Mesodermal cell (in vitro differentiated cells): ENCODE results near the gene DLG2.
"Not testable (repeated sequence)": the region's sequence is repeated elsewhere in the genome, so short reads cannot be mapped to it uniquely, and the experiment has no call there.

Source experiments
- H3K27ac ChIP-seq: 2 replicates; pipeline ENCODE4 v1.7.0; 2013; ENCODE audit warnings: mild to moderate bottlenecking, low read depth, low read length, moderate library complexity; ENCODE audit not compliant: severe bottlenecking
- H3K36me3 ChIP-seq: 2 replicates; pipeline ENCODE4 v1.7.1; 2013; ENCODE audit warnings: mild to moderate bottlenecking, low read length, moderate library complexity; ENCODE audit not compliant: control insufficient read depth, insufficient read depth
- H3K4me1 ChIP-seq: one replicate; pipeline ENCODE4 v1.7.1; 2013; ENCODE audit warnings: mild to moderate bottlenecking, low read length; ENCODE audit not compliant: insufficient read depth, control insufficient read depth, poor library complexity, severe bottlenecking
- H3K4me3 ChIP-seq: 2 replicates; pipeline ENCODE4 v1.7.0; 2013; ENCODE audit warnings: low read length, control low read depth, mild to moderate bottlenecking; ENCODE audit not compliant: insufficient read depth, poor library complexity, severe bottlenecking; ENCODE audit errors: extremely low read depth
- H3K9me3 ChIP-seq: 2 replicates; pipeline ENCODE4 v1.7.1; 2013; ENCODE audit warnings: mild to moderate bottlenecking, low read length, moderate library complexity; ENCODE audit not compliant: control insufficient read depth
- WGBS, 2 experiments: methylation state at CpG; one replicate each; pipeline ENCODE4 v1.1.5; 2013; ENCODE audit warnings: missing lambda C conversion rate in 2 of 2; ENCODE audit not compliant: insufficient coverage in 2 of 2; 5-methylcytosine and 5-hydroxymethylcytosine counted together

DLG2 gene

GRCh38 chr11:85236211-85236610 lies 390.9 kb downstream of the DLG2 start:
- no peaks in the 10 kb centered on the region for H3K9me3 ChIP-seq
- WGBS, 2 experiments = 63% methylated on average over 1 of the region's 2 CpGs; no CpG with 5 or more reads in 1 of the 2 experiments
- no peaks in the 10 kb centered on the region for H3K36me3 ChIP-seq

GRCh38 chr11:85232559-85232958 lies 394.6 kb downstream of the DLG2 start:
- H3K36me3 ChIP-seq = no peaks in the 10 kb centered on the region
- no peaks in the 10 kb centered on the region for H3K9me3 ChIP-seq
- no peaks in the 10 kb centered on the region for H3K4me1 ChIP-seq
- WGBS, 2 experiments = 67% methylated on average over 1 of the region's 2 CpGs; no CpG with 5 or more reads in 1 of the 2 experiments
- H3K4me3 ChIP-seq = no peak overlapping the region
- H3K27ac ChIP-seq = no peak overlapping the region

More at GRCh38 chr11:85236211-85236610, 390.9 kb downstream of the DLG2 start:
- Histone ChIP-seq H3K4me1 (no peaks in the 10 kb centered on the region), H3K4me3 (no peak overlapping the region), H3K27ac (no peak overlapping the region)

GRCh38 chr11:85231588-85231987 lies 395.6 kb downstream of the DLG2 start:
- Histone ChIP-seq H3K4me3 (no peak overlapping the region), H3K36me3 (no peaks in the 10 kb centered on the region), H3K27ac (no peak overlapping the region), H3K9me3 (no peaks in the 10 kb centered on the region), H3K4me1 (no peaks in the 10 kb centered on the region)
- 80 to 86% methylated on average over 3 to 4 of the region's 4 CpGs for WGBS, 2 experiments

DNA sequence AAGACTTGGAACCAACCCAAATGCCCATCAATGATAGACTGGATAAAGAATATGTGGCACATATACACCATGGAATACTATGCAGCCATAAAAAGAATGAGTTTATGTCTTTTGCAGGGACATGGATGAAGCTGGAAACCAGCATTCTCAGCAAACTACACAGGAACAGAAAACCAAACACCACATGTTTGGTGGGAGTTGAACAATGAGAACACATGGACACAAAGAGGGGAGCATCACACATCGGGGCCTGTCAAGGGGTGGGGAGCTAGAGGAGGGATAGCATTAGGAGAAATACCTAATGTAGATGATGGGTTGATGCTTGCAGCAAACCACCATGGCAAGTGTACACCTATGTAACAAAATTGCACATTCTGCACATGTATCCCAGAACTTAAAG lies 397.4 kb downstream of the DLG2 start:
- not testable (repeated sequence) for H3K27ac ChIP-seq, H3K9me3 ChIP-seq, H3K36me3 ChIP-seq, H3K4me3 ChIP-seq, H3K4me1 ChIP-seq
- 100% methylated on average over 1 of the region's 1 CpG; no CpG with 5 or more reads in 1 of the 2 experiments for WGBS, 2 experiments

DNA sequence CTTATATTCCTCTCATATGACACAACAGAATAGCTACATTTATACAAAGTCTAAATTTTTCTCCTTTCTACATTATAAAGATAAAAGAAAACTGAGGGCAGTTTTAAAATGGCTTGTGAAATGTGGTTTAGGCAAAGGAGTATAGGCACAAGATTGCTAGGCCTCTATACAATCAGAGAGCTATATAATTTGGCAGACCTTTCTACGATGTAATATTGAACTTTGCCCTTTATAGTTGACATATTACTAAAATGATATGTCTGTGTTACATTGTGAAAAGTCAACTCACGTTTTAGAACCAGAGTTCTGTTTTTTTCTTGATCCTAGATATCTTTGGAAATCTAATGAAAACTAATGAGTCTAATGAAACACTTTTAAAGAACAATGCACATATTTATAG lies 430.2 kb downstream of the DLG2 start:
- H3K4me3 ChIP-seq = no peak overlapping the region
- no peak overlapping the region for H3K27ac ChIP-seq
- H3K36me3 ChIP-seq = no peaks in the 10 kb centered on the region
- H3K4me1 ChIP-seq = no peaks in the 10 kb centered on the region
- H3K9me3 ChIP-seq = no peaks in the 10 kb centered on the region
- WGBS, 2 experiments = no CpG with 5 or more reads among the region's 2 CpGs

- Histone ChIP-seq H3K4me3 (no peak overlapping the region), H3K36me3 (no peaks in the 10 kb centered on the region), H3K9me3 (no peaks in the 10 kb centered on the region), H3K27ac (no peak overlapping the region), H3K4me1 (no peaks in the 10 kb centered on the region)
- WGBS, 2 experiments = 100% methylated on average over 1 of the region's 3 CpGs; no CpG with 5 or more reads in 1 of the 2 experiments
These were observed 431.2 kb downstream of the DLG2 start for GRCh38 chr11:85195934-85196333.

- no peaks in the 10 kb centered on the region for H3K4me1 ChIP-seq
- WGBS, 2 experiments = no CpG with 5 or more reads among the region's 1 CpG
- H3K27ac ChIP-seq = no peak overlapping the region
- H3K9me3 ChIP-seq = peaks cover 3% of the 10 kb centered on the region
- no peak overlapping the region for H3K4me3 ChIP-seq
- no peaks in the 10 kb centered on the region for H3K36me3 ChIP-seq
These were observed 439.2 kb downstream of the DLG2 start for GRCh38 chr11:85187992-85188391.

- WGBS, 2 experiments = no CpG with 5 or more reads among the region's 1 CpG
These were observed 442.4 kb downstream of the DLG2 start for GRCh38 chr11:85184721-85185120.

DNA sequence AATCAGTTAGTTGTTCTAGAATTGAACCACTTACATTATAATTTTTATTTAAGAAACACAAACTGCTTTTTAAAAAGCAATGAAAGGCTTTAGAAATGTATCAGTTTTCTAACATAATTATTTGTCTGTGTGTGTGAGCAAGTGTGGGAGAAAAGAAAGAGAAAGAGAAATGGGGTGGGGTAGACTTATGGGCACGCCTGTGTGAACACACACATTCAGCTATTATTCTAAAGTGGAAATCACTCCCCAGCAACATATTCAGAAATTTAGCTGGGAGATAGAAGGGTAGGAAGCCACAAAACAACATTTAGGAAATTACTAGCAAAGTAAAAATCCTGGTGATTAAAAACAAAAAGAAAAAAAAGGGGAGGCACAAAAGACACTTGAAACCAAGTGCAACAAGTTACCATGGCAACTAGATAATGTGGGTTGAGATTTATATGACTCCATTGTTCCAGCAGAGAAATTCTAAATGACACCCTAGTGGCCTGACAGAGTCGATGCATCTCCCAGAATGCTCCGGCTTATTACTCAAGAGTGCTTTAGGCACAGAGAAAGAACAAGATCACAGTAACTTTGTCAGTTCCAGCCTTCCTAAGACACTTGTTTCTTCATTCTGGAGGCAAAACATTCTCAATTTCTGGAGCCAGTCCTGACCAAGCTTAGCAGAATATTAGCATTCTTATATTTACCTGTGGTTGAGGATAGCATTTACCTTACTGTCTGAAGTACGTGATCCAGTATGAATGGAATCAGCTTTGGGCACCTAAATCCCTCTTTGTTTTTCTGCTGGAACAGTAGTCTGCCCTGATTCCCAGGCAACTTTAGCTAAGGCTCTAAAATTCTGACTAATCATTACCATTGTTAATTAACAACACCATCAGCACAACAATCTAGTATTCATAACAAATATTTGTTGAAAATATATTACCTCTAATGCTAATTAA lies 444.4 kb downstream of the DLG2 start:
- 74 to 93% methylated on average over 3 of the region's 4 CpGs for WGBS, 2 experiments
- no peaks in the 10 kb centered on the region for H3K9me3 ChIP-seq
- no peak overlapping the region for H3K27ac ChIP-seq
- H3K4me3 ChIP-seq = no peak overlapping the region
- H3K4me1 ChIP-seq = no peaks in the 10 kb centered on the region
- H3K36me3 ChIP-seq = no peaks in the 10 kb centered on the region

More at GRCh38 chr11:85184721-85185120, 442.4 kb downstream of the DLG2 start:
- Histone ChIP-seq H3K4me1 (no peaks in the 10 kb centered on the region), H3K27ac (no peak overlapping the region), H3K4me3 (no peak overlapping the region), H3K36me3 (no peaks in the 10 kb centered on the region), H3K9me3 (peaks cover 3% of the 10 kb centered on the region)

DNA sequence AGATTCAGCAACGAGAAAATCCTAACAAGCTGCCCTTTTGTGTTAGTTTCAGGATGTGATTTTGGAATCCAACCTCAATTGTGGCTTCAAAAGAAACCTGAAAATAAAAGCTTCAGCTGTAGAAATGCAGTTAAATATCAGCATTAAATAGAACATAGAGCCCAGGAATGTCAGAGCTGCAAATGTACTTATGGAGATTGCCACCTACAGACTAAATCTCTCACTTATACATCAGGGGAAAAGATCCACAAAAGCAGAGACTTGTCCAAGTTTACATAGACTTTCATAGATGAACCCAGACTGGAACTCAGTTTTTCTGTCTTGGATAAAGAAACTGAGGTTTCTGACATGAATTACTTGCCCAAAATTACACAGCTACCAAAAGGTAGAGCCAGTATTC lies 446.6 kb downstream of the DLG2 start:
- peaks cover 6% of the 10 kb centered on the region for H3K9me3 ChIP-seq
- no peaks in the 10 kb centered on the region for H3K4me1 ChIP-seq
- no peak overlapping the region for H3K4me3 ChIP-seq
- no CpG with 5 or more reads among the region's 1 CpG for WGBS, 2 experiments
- no peak overlapping the region for H3K27ac ChIP-seq
- H3K36me3 ChIP-seq = no peaks in the 10 kb centered on the region

DNA sequence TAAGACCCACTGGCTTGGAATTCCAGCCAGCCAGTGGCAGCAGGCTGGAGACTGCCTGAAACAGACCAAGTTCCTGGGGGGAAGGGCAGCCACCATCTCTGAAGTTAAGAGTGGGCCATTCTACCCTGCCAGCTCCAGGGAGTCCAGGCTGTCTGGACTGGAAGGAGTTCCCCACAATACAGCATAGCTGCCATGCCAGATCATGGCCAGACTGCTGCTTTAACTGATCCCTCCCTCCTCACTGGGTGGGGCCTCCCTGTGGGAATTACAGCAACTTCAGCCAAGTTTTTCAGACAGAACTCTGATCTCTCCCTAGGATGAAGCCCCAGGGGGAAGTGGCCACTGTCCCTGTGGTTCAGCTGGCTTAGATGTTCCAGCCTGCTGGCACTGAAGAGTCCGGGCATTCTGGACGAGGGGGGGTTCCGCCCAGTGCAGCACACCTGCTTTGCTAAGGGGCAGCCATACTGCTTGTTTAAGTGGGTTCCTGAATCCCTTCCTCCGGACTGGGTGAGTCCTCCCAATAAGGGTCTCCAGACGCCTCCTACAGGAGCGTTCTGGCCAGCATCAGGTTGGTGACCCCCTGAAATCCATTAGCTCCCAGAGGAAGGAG lies 455.4 kb downstream of the DLG2 start:
- Histone ChIP-seq H3K36me3 (no peaks in the 10 kb centered on the region), H3K4me3 (no peak overlapping the region), H3K9me3 (peaks cover 12% of the 10 kb centered on the region), H3K4me1 (peaks cover 23% of the 10 kb centered on the region), H3K27ac (no peak overlapping the region)
- WGBS, 2 experiments = 89% methylated on average over 3 to 6 of the region's 6 CpGs
